HG03159 (cell line): ENCODE measurements around the gene MOV10L1.
"Not testable (repeated sequence)": the region's sequence is repeated elsewhere in the genome, so short reads cannot be mapped to it uniquely, and the experiment has no call there.

ENCODE experiments used
- ATAC-seq: cut with Tn5 transposase; IDR thresholded peaks from one replicate; pipeline ENCODE4 v1.9.1; 2021; ENCODE audit warnings: mild to moderate bottlenecking, moderate library complexity; ENCODE audit not compliant: unreplicated experiment

The MOV10L1 gene

GRCh38 chr22:50076646-50077535 lies 12.9 kb upstream of the MOV10L1 start:
- ATAC-seq, result no peak

- ATAC-seq, result no peak
These were observed 11.6 kb upstream of the MOV10L1 start for GRCh38 chr22:50078246-50078645.

DNA sequence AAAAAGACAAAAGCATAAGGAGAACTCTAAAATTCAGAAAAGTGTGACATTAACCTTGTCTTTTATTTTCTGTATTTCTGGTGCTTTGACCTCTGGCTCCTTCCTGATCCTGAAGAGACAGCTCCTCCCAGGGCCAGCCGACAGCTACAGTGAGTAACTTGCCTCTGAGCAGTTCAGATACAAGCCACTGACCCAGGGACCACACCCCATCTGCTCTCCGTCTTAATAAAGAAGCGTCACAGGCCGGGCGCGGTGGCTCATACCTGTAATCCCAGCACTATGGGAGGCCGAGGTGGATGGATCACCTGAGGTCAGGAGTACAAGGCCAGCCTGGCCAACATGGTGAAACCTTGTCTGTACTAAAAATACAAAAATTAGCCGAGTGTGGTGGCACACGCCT lies 11.0 kb upstream of the MOV10L1 start:
- ATAC-seq, result no peak

DNA sequence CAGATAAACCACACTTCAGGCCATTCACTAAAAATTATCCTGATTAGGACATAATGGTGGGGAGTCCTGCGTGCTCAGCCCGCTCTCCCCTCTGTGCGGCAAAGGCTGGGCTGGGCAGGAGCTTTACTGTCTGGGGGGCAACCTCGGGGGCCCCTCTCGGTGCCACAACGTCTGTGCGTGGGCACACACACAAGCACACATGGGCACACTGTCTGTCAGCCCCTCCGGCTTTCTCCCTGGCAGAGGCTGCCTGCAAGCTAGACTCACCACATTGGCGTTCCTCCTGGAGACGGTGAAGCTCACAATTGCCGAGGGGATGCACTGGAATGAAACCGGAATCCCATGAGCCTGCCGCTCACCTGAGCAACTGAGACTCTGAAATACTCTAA lies 9.7 kb upstream of the MOV10L1 start:
- ATAC-seq, result no peak

- no peak for ATAC-seq
These were observed 8.2 kb upstream of the MOV10L1 start for GRCh38 chr22:50081426-50082196.

DNA sequence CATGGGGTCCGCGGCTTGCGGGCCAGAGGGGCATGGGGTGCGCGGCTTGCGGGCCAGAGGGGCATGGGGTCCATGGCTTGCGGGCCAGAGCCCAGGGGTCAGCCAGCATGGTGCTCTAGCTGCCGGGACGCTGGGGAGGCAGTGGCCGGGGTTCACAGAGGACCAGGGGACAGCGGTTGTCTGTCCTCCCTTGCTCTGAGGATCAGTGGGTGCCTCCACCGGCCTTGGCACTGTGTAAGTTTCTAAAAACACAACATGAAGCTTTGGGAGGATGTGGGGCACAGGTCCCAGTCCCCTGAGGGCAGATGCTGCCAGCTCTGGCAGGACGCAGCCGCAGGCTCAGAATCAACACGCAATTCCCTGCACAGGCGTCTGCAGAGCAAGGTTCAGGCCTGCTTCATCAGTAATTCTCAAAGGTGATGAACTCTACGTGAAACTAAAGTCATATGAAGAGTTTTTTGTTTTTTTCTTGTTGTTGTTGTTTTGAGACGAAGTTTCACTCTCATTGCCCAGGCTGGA lies 7.5 kb upstream of the MOV10L1 start:
- no peak for ATAC-seq

DNA sequence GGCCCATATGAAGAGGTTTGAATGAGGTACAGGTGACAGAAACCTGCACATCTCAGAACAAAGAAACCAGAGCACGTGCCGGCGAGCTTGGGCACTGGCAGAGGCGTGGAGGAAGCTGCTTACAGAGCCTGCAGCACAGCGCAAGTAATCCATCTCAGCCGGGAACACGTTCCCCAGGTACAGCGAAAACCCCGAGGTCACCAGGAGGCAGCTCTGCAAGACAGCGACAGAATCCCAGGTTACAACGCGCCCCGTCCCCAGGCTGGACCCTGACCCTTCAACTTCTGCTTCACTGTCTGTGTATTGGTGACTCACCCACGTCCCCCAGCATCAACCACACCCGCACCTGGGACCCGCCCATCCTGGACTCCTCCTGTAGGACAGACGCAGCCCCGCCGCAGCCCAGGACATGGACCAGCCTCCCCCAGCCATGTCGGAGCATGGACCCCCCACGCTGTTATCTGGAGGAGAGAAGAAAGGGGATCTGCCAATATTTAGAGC lies 6.8 kb upstream of the MOV10L1 start:
- no peak for ATAC-seq

DNA sequence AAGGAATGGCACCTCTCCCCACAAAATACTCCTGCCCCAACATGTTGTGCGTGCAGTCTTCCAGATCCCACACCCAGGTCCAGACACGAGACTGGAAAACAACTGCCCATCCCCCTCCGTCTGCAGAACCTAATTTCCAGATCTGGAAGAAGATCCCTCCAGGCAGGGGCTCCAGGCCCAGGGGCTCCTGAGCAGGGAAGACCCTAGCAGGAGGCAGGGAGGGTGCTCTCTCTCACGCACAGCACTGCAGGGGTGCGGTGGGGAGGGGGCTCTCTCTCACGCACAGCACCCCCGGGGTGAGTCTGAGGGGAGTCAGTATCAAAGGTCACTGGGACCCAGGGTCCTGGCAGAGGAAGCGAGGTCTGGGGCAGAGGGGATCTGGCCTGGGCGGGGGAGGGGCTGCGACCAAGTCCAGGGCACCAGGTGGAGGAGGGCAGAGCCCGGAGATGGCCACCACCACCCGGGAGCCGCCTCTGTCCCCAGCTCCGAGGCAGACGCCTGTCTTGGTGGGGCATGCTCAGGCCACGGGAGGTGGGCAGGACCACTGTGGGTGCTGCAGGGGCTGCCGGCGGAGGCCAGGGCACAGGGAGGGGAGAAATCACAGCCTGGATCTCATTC lies 6.2 kb upstream of the MOV10L1 start:
- ATAC-seq, result no peak

GRCh38 chr22:50084080-50084477 lies 5.7 kb upstream of the MOV10L1 start:
- ATAC-seq, result no peak

- ATAC-seq, result no peak
These were observed 5.2 kb upstream of the MOV10L1 start for GRCh38 chr22:50084614-50085021.

DNA sequence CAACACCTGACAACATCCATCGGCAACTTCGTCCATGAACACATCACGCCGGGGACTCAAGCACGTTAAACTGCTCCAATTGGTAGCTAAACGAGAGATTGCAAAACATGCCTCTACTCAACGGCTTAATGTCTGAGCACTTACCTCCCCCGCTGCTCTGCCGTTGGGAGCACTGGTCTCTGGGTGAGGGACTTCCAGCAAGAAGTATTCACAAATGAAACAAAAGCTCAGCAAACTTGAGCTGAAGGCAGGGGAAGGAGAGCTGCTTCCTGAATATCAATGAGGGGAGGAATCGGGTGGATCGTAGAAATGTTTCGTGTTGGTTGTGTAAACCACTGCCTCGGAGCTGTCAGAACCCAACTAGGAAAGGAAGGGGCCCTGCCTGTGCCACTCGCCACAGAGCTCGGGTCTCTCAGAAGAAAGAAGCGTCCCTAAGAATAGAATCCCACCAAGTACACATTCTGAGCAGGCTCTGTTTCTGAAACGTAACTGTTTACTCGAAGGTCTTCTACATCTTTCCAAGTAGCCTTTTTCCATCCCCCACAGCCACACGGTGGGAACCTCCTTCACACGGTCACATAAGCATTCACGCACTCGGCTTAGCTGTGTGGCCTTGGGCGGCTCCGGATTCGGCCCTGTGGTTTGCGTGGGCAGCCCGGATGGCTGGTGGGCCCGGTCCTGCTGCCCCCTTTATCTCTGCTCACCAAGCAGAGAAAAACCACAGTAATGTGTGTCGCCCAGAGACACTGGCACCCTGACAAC lies 4.4 kb upstream of the MOV10L1 start, which contains the start of gene MLC1:
Gene MLC1 (minus strand): TSS at position 216 of the 762 bp plus-strand sequence. CDS start 524 bp downstream, outside the sequence.
- ATAC-seq, result no peak

DNA sequence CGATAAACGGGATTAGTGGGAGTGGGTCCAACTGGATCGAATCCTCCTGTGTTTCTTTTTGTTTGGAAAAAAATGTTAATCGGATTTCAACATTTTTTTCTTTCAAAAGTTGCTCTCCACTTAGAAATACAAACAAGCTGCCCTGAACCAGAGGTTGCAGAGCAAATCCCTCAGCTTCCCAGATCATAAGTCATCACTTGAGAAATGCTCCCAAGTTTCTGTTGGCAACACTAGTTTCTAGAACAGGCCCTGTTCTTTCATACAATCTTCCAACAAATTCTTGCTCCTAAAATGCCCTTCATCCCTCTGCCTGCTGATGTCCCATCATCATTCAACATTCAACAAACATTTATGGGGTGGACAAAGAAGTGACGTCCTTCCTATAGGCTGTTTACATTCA lies 3.3 kb upstream of the MOV10L1 start:
- no peak for ATAC-seq

- not testable (repeated sequence) for ATAC-seq
These were observed 2.8 kb upstream of the MOV10L1 start for GRCh38 chr22:50086975-50087374.

DNA sequence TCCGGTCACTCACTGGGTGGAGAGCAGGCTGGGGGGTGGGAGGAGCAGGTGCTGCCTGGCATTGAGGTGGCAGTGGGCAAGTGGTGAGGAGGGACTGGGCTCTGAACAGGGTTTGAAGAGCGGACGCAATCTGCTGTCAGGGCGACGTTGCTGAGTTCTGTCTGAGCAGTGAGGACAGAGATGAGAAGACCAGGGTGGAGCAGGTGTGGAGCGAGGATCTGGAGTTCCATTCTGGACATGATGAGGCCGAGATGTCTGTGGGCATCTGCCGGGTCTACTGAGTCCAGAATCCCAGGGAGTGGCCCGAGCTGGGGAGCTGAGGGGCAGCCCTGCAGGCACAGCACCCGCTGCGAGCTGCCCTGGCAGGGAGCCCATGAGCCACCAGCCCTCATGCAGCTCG lies 2.2 kb upstream of the MOV10L1 start:
- ATAC-seq, result no peak

- no peak for ATAC-seq
These were observed 1.7 kb upstream of the MOV10L1 start for GRCh38 chr22:50088096-50088495.

- ATAC-seq, result no peak
These were observed 575 bp upstream of the MOV10L1 start for GRCh38 chr22:50089231-50089630.

DNA sequence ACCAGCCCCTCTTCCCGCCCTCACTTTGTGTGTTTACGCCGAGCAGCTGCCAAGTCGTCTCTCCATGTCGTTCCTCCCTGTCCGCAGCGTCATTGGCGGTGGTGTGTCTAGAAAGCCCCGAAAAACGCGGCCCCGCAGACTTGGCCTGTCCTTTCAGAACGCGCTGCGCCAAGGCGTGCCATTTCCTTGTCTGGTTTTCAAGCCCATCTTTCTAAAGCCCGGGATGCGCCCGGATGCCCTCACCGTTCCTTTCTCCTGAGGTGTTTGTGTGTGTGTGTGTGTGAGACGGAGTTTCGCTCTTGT lies 557 bp downstream of the MOV10L1 start:
- no peak for ATAC-seq

DNA sequence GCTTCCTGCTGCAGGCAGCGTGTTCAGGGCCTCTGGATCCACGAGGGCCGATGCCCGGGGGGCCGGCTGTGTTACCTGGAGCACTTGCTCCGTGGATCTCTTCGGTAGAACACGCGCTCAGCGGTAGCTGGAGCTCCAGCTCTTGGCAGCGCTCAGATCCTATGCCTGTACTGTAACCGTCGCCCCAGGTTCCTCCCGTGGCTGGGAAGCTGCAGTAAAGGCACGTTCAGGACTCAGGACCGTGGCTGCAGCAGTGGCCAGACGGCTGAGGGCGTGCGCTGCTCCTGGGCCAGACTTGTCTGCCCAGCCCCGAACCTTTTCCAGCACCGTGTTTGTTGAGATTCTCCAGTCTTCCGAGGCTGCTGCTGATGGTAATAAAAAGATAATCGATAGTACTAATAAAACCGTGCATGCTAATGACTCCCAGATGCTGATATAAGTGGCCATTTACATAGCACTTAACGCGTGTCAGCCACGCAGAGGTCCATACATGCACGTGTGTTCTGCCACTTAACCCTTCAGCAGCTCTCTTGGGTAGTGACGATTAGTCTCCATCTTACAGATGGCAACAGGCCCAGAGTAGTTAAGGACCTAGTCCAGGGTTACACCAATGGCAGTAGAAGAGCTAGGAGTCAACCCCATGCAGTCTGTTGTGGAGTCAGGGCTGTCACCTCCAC lies 1.4 kb downstream of the MOV10L1 start:
- ATAC-seq, result no peak

- ATAC-seq, result no peak
These were observed 2.5 kb downstream of the MOV10L1 start for GRCh38 chr22:50092342-50092741.

DNA sequence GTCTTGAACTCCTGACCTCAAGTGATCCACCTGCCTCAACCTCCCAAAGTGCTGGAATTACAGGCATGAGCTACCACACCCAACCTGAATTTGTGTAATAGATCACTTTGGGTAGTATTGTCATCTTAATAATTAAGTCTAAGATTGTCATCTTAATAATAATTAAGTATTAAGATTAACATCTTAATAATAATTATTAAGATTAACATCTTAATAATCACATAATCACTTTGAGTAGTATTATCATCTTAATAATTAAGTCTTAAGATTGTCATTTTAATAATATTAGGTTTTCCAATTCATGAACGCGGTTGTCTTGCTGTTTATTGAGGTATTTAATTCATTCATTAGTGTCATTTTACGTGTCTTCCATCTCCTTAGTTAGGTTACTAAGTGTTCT lies 8.2 kb downstream of the MOV10L1 start:
- ATAC-seq, result no peak
